NCI-H2029 treated with DMSO at 0.1 percent for 48 hours (cell line): Measurements from ENCODE around the gene TMEM127.
"Not testable (repeated sequence)": the region's sequence is repeated elsewhere in the genome, so short reads cannot be mapped to it uniquely, and the experiment has no call there.

Experiments
- DNase-seq: peaks from one replicate; lab custom pipeline; 2025; lab: John Stamatoyannopoulos, UW

Gene TMEM127

DNA sequence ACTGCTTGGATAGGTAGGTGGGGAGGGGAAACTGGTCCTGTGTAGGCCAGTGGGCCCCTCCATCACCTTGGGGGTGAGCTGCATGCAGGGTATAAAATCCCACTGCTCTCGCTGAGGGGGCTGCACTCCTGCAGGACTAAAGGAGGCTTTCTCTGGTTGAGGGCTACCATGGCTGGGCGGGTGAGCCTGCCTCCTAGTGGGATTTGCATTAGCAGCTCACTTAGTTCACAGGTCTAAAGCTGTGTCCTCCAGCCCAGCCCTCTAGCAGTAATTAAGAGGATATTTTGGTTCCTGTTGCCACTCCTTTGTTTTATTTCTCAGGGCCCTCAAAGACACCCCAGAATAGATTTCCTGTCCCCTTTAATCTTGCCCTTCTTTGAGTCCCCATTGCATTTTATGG is 24.6 kb downstream of the TMEM127 start:
- DNase-seq: no peak

DNA sequence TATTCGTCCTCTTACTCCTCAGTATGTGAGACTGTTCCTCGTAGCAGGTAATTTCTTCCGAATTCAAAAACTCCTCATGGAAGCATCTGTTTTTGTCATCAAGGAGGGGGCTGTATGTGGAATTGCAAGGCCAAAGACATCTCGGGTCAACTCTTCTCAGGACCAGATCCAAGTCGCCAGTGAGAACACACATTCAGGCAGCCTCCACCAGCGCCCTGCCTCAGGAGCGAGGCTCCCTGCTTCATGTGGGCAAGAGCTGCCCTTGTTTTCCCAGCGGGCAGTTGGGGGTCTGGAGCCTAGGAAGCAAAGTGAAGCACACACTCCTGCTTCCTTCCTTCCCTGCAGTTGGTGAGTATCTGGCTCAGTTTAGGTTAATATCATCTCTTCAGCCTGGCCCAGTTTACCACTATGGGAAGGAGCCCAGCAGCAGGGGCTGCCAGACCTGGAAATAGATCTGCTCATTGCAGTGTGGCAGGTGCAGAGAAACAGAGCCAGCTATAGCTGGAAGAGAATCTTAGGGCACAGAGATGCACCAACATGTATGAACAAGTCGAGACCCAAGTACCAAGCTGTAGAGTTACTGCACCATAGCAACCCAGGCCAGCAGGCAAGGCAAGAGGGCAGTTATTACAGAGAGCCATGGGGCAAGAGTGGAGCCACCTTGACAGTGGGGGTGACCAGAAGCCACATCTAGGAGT is 25.3 kb downstream of the TMEM127 start:
- DNase-seq: no peak

DNA sequence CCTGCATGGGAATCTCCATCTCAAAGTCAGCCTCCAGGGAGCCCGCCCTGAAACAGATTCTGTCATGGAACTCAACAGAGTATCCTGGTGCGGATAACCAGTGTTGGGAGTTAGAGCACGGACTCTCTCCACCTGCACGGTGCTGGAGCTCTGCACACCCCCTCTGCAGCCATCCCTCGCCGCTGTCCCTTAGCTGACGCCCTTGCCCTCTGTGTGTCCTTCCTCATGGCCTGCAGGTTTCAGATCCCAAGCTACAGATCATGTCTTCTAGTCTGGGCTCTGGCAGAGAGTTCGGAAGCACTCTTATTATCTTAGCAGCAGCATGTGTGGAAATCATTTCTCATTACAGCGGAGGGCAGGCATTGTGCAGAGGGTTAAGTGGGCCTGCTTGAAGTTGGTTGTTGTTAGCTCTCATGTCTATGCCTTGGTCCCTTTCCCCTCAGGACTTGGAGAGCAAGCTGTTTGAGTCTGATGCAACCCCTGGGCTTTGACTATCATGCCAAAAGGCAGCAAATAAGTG is 26.0 kb downstream of the TMEM127 start:
- DNase-seq: no peak

DNA sequence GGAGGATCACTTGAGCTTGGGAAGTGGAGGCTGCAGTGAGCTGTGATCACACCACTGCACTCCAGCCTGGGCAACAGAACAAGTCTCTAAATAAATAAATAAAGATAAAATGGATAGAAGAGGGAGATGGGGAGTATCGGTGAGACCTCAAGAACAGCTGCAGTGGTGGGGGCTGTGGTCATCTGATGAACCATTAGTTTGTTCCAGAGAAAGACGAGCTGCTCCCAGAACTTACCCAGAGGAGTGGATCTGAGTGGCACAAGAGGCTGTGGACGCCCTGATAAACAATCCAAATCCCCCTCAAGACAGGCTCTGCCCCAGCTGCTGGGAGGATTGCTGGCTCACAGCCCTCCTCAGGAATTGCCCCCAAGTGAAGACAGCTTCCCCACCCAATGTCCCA is 26.7 kb downstream of the TMEM127 start:
- DNase-seq: no peak

GRCh38 chr2:96238266-96238665 is 27.5 kb downstream of the TMEM127 start:
- DNase-seq: no peak

GRCh38 chr2:96236882-96237281 is 28.9 kb downstream of the TMEM127 start:
- no peak for DNase-seq

DNA sequence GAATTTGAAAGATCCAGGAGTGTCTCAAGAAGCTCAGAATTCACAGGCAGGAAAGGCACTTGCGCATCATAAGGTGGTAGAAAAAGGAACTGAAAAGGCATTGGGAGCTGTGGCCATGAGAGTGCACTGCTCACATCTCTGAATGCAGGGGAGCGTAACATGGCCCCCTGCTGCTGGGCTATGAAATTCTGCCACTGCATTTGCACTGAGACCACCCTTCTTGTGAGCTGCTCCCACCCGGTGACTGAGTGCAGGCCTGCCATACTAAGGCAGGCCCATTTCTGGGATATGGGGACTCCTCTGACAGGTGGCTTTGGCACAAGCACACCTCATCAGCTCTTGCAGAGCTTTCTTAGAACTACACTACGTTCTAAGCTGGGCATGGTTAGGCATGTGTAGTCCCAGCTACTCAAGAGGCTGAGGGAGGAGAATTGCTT is 31.9 kb downstream of the TMEM127 start:
- no peak for DNase-seq

DNA sequence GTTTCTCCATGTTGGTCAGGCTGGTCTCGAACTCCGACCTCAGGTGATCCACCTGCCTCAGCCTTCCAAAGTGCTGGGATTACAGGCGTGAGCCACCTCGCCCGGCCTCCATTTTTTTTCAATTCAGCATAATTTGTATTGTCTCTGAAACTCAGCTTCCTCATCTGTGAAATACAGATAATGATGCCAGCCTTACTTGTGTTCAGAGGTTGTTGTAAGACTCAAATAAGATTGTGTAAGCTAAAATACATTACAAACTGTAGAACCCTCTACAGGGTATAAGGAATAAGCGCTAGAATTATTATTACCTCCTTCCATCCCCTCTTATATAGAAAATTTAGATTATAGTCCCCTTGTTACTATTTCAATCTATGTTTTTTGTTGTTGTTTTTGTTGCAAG is 32.4 kb downstream of the TMEM127 start:
- DNase-seq: no peak

GRCh38 chr2:96231316-96231715 is 34.5 kb downstream of the TMEM127 start:
- DNase-seq: no peak

- no peak for DNase-seq
Observed at GRCh38 chr2:96225016-96225533, 40.7 kb downstream of the TMEM127 start.

DNA sequence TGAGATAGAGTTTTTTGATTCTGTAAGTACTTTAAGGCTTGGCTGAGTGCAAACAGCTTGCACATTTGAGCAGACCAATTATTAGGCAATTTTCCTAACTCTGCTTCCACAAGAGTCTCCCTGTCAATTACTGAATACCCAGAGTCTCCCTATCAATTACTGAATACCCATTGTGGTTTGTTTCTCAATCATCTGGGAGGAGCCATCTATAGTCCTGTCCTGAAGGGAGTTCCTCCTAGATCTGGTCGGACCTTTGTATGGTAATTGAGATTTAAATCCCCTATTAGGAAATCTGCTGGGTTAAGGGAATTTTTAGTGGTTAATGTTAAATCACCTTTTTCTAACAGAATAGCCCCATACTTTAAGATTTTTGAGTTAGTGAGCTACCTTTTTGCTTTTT is 44.7 kb downstream of the TMEM127 start:
- not testable (repeated sequence) for DNase-seq

- not testable (repeated sequence) for DNase-seq
Observed at GRCh38 chr2:96219959-96220358, 45.8 kb downstream of the TMEM127 start.

- DNase-seq: no peak
Observed at GRCh38 chr2:96218508-96219131, 47.2 kb downstream of the TMEM127 start.

- DNase-seq: no peak
Observed at GRCh38 chr2:96214554-96214953, 51.2 kb downstream of the TMEM127 start.

DNA sequence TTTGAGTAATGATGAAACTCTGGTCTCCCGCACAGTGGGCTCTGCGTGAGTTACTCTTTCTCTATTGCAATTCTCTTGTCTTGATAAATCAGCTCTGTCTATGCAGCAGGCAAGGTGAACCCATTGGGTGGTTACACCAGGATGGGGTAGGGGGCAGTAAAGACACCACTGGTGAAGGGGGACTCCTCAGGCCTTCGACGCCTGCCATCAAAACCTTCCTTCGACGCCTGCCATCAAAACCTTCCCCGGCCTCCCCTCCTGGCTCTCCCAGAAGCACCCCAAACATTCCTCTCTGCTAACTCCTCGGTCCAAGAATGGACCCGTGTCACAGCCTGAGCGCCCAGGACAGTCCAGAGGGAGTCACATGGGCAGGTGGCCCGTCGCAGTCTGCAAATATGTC is 52.4 kb downstream of the TMEM127 start:
- DNase-seq: no peak

DNA sequence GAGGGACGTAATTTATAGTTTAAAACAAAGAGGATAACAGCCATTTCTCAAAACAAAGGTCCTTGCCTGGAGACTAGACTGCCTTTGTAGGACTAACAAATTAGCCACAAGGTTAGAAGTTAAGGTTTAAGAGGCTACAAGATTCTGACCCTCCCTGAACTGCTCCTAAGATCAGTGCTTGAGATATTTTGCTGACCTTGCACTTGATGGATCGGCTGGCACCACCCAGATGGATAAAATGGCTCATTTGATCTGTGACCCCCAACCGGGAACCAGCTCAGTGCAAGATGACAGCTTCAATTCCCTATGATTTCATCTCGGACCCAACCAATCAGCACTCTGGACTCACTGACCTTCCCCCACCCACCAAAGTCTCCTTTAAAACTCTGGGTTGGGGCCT is 53.5 kb downstream of the TMEM127 start:
- no peak for DNase-seq

GRCh38 chr2:96209729-96210085 is 56.1 kb downstream of the TMEM127 start:
- DNase-seq: no peak

- DNase-seq: no peak
Observed at GRCh38 chr2:96209011-96209728, 56.6 kb downstream of the TMEM127 start.

GRCh38 chr2:96208143-96209010 is 57.4 kb downstream of the TMEM127 start, which contains the start of gene STARD7:
Gene STARD7, minus strand, starts transcription at chr2:96208827. Its CDS starts 393 bp downstream, at chr2:96208434.
- peak; percentile 76 for DNase-seq

- DNase-seq: no peak
Observed at GRCh38 chr2:96207774-96208142, 58.0 kb downstream of the TMEM127 start.

- DNase-seq: no peak
Observed at GRCh38 chr2:96207073-96207773, 58.6 kb downstream of the TMEM127 start.
